GM12878 (cell line): ENCODE results near the gene USP35. TPM values are rescaled to one million over a fixed set of nuclear protein-coding genes. Genes with fewer than 3 reads are reported as not detected.

Experiments used
- ATAC-seq: fragments of 200-7000 bp; cut with Tn5 transposase; 3 replicates; pipeline ENCODE4 v1.9.1; 2020; ENCODE audit warnings: mild to moderate bottlenecking, moderate library complexity
- BruUV-seq: library from RNA; stranded (reverse); fragments of 400-500 nt; replicated peaks from 2 replicates; lab custom pipeline; 2021; lab: Mats Ljungman, UMichigan
- CTCF ChIA-PET: fragments of 300-600 bp; sonication (Branson Sonifier 250); formaldehyde crosslinking; extraction: SDS; loops from one replicate; lab custom pipeline; 2021; ENCODE audit warnings: inconsistent platforms; lab: Yijun Ruan, JAX
- POLR2A ChIA-PET: fragments of 350-600 bp; formaldehyde crosslinking; extraction: SDS; loops from one replicate; lab custom pipeline; 2021; ENCODE audit warnings: inconsistent platforms; lab: Charles Lee
- RAD21 ChIA-PET: fragments of 300-600 bp; sonication (Branson Sonifier 250); formaldehyde crosslinking; loops from one replicate; lab custom pipeline; 2023; ENCODE audit warnings: antibody characterized with exemption; ENCODE audit not compliant: unreplicated experiment; lab: Charles Lee
- SMC1A ChIA-PET: fragments of 300-600 bp; sonication (Branson Sonifier 250); formaldehyde crosslinking; loops from one replicate; lab custom pipeline; 2023; ENCODE audit not compliant: unreplicated experiment, uncharacterized antibody; lab: Charles Lee
- DNase-seq: peaks from one replicate; pipeline ENCODE4 v3.0.0-alpha.2; 2011; ENCODE audit warnings: low read depth, low spot score
- FAIRE-seq: peaks from 3 replicates; lab custom pipeline; 2011; peaks lifted over from hg19 to GRCh38; lab: Jason Lieb, UNC
- H2AFZ ChIP-seq: 2 replicates; pipeline ENCODE4 v1.6.0; 2011; ENCODE audit warnings: low read depth, low read length, control low read depth; ENCODE audit not compliant: control insufficient read depth
- H3K27ac ChIP-seq: 2 replicates; pipeline ENCODE4 v1.5.1; 2011; ENCODE audit warnings: control low read depth; ENCODE audit not compliant: control insufficient read depth, insufficient read depth
- H3K27me3 ChIP-seq, 2 experiments: replicated peaks in 1 of 2; 2 replicates each; pipeline versions ENCODE4 v1.6.0 to v1.6.1; 2011; ENCODE audit warnings: low read length in 1 of 2; ENCODE audit not compliant: control insufficient read depth in 2 of 2, insufficient read depth in 2 of 2
- H3K36me3 ChIP-seq, 2 experiments: 2 replicates each; pipeline ENCODE4 v1.5.1; 2011; ENCODE audit warnings: low read length in 1 of 2; ENCODE audit not compliant: control insufficient read depth in 2 of 2, insufficient read depth in 2 of 2
- H3K4me1 ChIP-seq: 2 replicates; pipeline ENCODE4 v1.6.1; 2011; ENCODE audit warnings: mild to moderate bottlenecking, low read length, moderate library complexity, mixed read lengths; ENCODE audit not compliant: control insufficient read depth, insufficient read depth
- H3K4me2 ChIP-seq: 2 replicates; pipeline ENCODE4 v1.6.0; 2011; ENCODE audit warnings: control low read depth; ENCODE audit not compliant: control insufficient read depth, insufficient read depth
- H3K4me3 ChIP-seq: fragments of 200-600 bp; sonication (generic); 2 replicates; pipeline ENCODE4 v1.5.1; 2016
- H3K79me2 ChIP-seq: 2 replicates; pipeline ENCODE4 v1.6.0; 2011; ENCODE audit warnings: low read length; ENCODE audit not compliant: control insufficient read depth, insufficient read depth
- H3K9ac ChIP-seq: 2 replicates; pipeline ENCODE4 v1.8.0; 2011; ENCODE audit warnings: low read length, control low read depth, mixed read lengths; ENCODE audit not compliant: control insufficient read depth, insufficient read depth
- H3K9me3 ChIP-seq: replicated peaks from 3 replicates; pipeline ENCODE4 v1.5.1; 2011; ENCODE audit warnings: mild to moderate bottlenecking, low read length; ENCODE audit not compliant: control insufficient read depth, insufficient read depth
- H4K20me1 ChIP-seq: 2 replicates; pipeline ENCODE4 v1.6.0; 2011; ENCODE audit not compliant: control insufficient read depth, insufficient read depth
- ATF7 ChIP-seq: fragments of 450-650 bp; IDR thresholded peaks from 2 replicates; pipeline ENCODE4 v1.6.1; 2016; ENCODE audit warnings: low read depth, mild to moderate bottlenecking
- CREB1 ChIP-seq: IDR thresholded peaks from 2 replicates; pipeline ENCODE4 v1.6.1; 2012; ENCODE audit warnings: low read depth, mild to moderate bottlenecking, inconsistent platforms
- EGR1 ChIP-seq, 2 experiments: IDR thresholded peaks; 1 replicate in 1 of 2; 2 replicates in 1 of 2; pipeline ENCODE4 v1.6.1; 2011 to 2012; ENCODE audit warnings: low read depth in 2 of 2, low read length in 2 of 2, borderline replicate concordance in 1 of 2, mild to moderate bottlenecking in 1 of 2, moderate library complexity in 1 of 2
- PAX8 ChIP-seq: fragments of 450-650 bp; IDR thresholded peaks from 2 replicates; pipeline ENCODE4 v1.6.1; 2017; ENCODE audit warnings: mild to moderate bottlenecking, moderate library complexity
- RAD21 ChIP-seq: IDR thresholded peaks from 2 replicates; pipeline ENCODE4 v1.6.1; 2011; ENCODE audit warnings: mild to moderate bottlenecking, low read depth, low read length, moderate library complexity; ENCODE audit not compliant: insufficient read depth
- RELA ChIP-seq: fragments of 450-650 bp; IDR thresholded peaks from 2 replicates; pipeline ENCODE4 v1.8.0; 2014; ENCODE audit warnings: borderline replicate concordance; ENCODE audit not compliant: partially characterized antibody
- SMARCA5 ChIP-seq: fragments of 450-650 bp; IDR thresholded peaks from 2 replicates; pipeline ENCODE4 v1.6.1; 2017; ENCODE audit warnings: mild to moderate bottlenecking
- STAT3 ChIP-seq: IDR thresholded peaks from 2 replicates; pipeline ENCODE4 v1.6.1; 2011; ENCODE audit warnings: low read depth, low read length, improper control_type of control experiment
- WGBS: methylation state at CpG from one replicate; pipeline ENCODE4 v1.1.6; 2016; ENCODE audit warnings: low lambda C conversion rate; ENCODE audit not compliant: insufficient replicate concordance, insufficient coverage; ENCODE audit errors: missing lambda C conversion rate; 5-methylcytosine and 5-hydroxymethylcytosine counted together
- in situ Hi-C: fragments of 300-500 bp; cut with MboI; formaldehyde crosslinking; loops from 9 replicates; pipeline ENCODE4 v1.14.3; 2018; ENCODE audit warnings: mixed read lengths
- intact Hi-C: fragments of 100-400 bp; cut with micrococcal nuclease; formaldehyde crosslinking; loops from one replicate; pipeline ENCODE4 v1.14.2; 2022; ENCODE audit not compliant: unreplicated experiment
- polyA plus RNA-seq, 11 experiments: library from polyadenylated mRNA; depleted of rRNA in 4 of 11; unstranded in 6 of 11; stranded (reverse) in 5 of 11; fragments of >200 nt; fragmentation: Nextera tagmentation in 4 of 11; fragmentation: Illumina TruSeq in 1 of 11; extraction: Ambion mirVana in 4 of 11; extraction: Trizol in 1 of 11; gene quantifications; 1 replicate in 1 of 11; 2 replicates in 10 of 11; pipeline versions ENCODE4 v1.2.1 to v1.2.3, GENCODE V29; 2011 to 2016; ENCODE audit warnings: inconsistent platforms in 2 of 11, missing spikeins in 2 of 11, low read depth in 1 of 11
- total RNA-seq, 4 experiments: library from RNA; depleted of rRNA in 3 of 4; stranded (reverse); fragments of >200 nt in 3 of 4; fragmentation: Illumina TruSeq in 1 of 4; extraction: Trizol in 1 of 4; gene quantifications; 2 replicates each; pipeline versions ENCODE4 v1.2.1 to v1.2.3, GENCODE V29; 2013 to 2021
- TF ChIP-seq, protein P1 (sequence below): fragments of 450-650 bp; IDR thresholded peaks from 2 replicates; pipeline ENCODE4 v1.6.1; 2016; ENCODE audit warnings: mild to moderate bottlenecking, moderate library complexity, borderline replicate concordance

The USP35 gene
- total and polyA plus RNA-seq, 10 of the 15 experiments (the other 5 are each of a cell fraction or from before 2014, with no cell fraction given) = 0.13 to 6.4 (median 3.1) TPM; not detected in 1

GRCh38 chr11:78170874-78171549 lies 17.7 kb upstream of the USP35 start:
- Histone ChIP-seq H4K20me1 (no peaks in the 10 kb centered on the region), H3K36me3 (peaks cover 0 to 4% of the 10 kb centered on the region in 2 experiments; a peak in 3 of 4 replicates), H3K79me2 (no peaks in the 10 kb centered on the region), H3K9me3 (no peaks in the 10 kb centered on the region)
- no peak for FAIRE-seq
- no TSS peak for BruUV-seq
- no peak for DNase-seq
- no peak for ATAC-seq
- no peak for TF ChIP-seq ATF7
- TF ChIP-seq EGR1 (IDR thresholded peaks at IDR 0.05; ENCODE audit: borderline replicate concordance in 1 of 2, low read depth in 2 of 2, low read length in 2 of 2) = no peak
- TF ChIP-seq, protein P1, sequence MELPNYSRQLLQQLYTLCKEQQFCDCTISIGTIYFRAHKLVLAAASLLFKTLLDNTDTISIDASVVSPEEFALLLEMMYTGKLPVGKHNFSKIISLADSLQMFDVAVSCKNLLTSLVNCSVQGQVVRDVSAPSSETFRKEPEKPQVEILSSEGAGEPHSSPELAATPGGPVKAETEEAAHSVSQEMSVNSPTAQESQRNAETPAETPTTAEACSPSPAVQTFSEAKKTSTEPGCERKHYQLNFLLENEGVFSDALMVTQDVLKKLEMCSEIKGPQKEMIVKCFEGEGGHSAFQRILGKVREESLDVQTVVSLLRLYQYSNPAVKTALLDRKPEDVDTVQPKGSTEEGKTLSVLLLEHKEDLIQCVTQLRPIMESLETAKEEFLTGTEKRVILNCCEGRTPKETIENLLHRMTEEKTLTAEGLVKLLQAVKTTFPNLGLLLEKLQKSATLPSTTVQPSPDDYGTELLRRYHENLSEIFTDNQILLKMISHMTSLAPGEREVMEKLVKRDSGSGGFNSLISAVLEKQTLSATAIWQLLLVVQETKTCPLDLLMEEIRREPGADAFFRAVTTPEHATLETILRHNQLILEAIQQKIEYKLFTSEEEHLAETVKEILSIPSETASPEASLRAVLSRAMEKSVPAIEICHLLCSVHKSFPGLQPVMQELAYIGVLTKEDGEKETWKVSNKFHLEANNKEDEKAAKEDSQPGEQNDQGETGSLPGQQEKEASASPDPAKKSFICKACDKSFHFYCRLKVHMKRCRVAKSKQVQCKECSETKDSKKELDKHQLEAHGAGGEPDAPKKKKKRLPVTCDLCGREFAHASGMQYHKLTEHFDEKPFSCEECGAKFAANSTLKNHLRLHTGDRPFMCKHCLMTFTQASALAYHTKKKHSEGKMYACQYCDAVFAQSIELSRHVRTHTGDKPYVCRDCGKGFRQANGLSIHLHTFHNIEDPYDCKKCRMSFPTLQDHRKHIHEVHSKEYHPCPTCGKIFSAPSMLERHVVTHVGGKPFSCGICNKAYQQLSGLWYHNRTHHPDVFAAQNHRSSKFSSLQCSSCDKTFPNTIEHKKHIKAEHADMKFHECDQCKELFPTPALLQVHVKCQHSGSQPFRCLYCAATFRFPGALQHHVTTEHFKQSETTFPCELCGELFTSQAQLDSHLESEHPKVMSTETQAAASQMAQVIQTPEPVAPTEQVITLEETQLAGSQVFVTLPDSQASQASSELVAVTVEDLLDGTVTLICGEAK = no peak
- TF ChIP-seq RAD21 = no peak
- no peak for TF ChIP-seq CREB1
- no peak for TF ChIP-seq SMARCA5
- no peak for TF ChIP-seq RELA
- TF ChIP-seq PAX8 = no peak
- TF ChIP-seq STAT3 = no peak
- TF ChIP-seq, all 136 proteins: peak for 0
- no peak overlapping the region for H3K27ac ChIP-seq
- RAD21 ChIA-PET = no interaction called here
- POLR2A ChIA-PET = no interaction called here
- no peak overlapping the region for H2AFZ ChIP-seq
- H3K27me3 ChIP-seq = no peaks in the 10 kb centered on the region
- intact Hi-C loops = no loop called here
- no peak overlapping the region for H3K9ac ChIP-seq
- 67% methylated on average over 7 of the region's 7 CpGs for WGBS
- H3K4me1 ChIP-seq = no peaks in the 10 kb centered on the region
- SMC1A ChIA-PET = interaction anchor here (1.4 kb wide), 1 partner anchor 29 kb away, joined by 3 read pairs; no protein-coding TSS in a partner anchor
- in situ Hi-C loops = no loop called here
- H3K4me2 ChIP-seq = no peak overlapping the region
- CTCF ChIA-PET = no interaction called here
- no peak overlapping the region for H3K4me3 ChIP-seq
